ENCODE measurements around the gene ASS1. TPM values are rescaled to one million over a fixed set of nuclear protein-coding genes. Genes with fewer than 3 reads are reported as not detected.
"Not testable (repeated sequence)": the region's sequence is repeated elsewhere in the genome, so short reads cannot be mapped to it uniquely, and the experiment has no call there.

ASS1 gene
- total and polyA plus RNA-seq, 2 donors (not counting 1 experiment from before 2014, with no cell fraction given): 44.7 to 223 TPM

DNA sequence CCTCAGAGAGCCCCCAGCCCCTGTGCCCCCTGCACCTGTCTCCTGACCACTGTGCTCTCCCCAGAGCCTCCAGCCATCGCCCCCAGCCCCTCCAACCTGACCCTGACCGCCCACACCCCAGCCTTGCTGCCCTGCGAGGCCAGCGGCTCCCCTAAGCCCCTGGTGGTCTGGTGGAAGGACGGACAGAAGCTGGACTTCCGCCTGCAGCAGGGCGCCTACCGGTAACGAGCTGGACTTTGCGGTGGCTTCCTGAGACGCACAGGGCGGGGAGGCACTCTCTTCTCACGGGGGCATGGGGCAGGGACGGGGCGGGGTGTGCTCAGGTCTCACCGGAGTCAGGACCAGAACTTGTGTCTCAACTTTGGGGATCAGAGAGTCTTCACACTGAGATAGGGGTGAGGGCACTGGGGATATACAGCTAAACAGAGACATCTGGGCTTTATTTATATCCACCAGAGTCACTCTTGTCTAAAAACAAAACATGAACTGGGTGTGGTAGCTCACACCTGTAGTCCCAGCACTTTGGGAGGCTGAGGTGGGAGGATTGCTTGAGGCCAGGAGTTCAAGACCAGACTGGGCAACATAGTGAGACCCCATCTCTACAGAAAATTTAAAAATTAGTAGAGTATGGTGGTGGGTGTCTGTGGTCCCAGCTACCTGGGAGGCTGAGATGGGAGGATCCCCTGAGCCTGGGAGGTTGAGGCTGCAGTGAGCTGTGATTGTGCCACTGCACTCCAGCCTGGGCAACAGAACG lies 46.1 kb upstream of the ASS1 start:
- no peaks in the 10 kb centered on the region for H3K27me3 ChIP-seq (ENCODE audit: control insufficient read depth, insufficient read depth, low read length)
- DNase-seq (ENCODE audit: low read depth in 2 of 2): no peak
- no peak overlapping the region for H3K27ac ChIP-seq (ENCODE audit: insufficient read depth, low read length)
- no peaks in the 10 kb centered on the region for H3K4me1 ChIP-seq (ENCODE audit: control insufficient read depth, extremely low read depth, insufficient read depth, low read length)
- H3K9me3 ChIP-seq (ENCODE audit: control insufficient read depth, insufficient read depth, low read depth, low read length): no peaks in the 10 kb centered on the region
- H3K4me2 ChIP-seq (ENCODE audit: extremely low read depth, insufficient read depth, low read length): no peak overlapping the region
- no peak overlapping the region for H3K9ac ChIP-seq (ENCODE audit: insufficient read depth, low read length)
- no peak overlapping the region for H3K4me3 ChIP-seq (replicated peaks in 1 of 4; ENCODE audit: control extremely low read depth in 1 of 4, insufficient read depth in 1 of 4, low read depth in 3 of 4, low read length in 4 of 4)
- H2AFZ ChIP-seq (ENCODE audit: low read length): no peak overlapping the region
- TF ChIP-seq, protein P1, sequence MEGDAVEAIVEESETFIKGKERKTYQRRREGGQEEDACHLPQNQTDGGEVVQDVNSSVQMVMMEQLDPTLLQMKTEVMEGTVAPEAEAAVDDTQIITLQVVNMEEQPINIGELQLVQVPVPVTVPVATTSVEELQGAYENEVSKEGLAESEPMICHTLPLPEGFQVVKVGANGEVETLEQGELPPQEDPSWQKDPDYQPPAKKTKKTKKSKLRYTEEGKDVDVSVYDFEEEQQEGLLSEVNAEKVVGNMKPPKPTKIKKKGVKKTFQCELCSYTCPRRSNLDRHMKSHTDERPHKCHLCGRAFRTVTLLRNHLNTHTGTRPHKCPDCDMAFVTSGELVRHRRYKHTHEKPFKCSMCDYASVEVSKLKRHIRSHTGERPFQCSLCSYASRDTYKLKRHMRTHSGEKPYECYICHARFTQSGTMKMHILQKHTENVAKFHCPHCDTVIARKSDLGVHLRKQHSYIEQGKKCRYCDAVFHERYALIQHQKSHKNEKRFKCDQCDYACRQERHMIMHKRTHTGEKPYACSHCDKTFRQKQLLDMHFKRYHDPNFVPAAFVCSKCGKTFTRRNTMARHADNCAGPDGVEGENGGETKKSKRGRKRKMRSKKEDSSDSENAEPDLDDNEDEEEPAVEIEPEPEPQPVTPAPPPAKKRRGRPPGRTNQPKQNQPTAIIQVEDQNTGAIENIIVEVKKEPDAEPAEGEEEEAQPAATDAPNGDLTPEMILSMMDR (conservative IDR thresholded peaks at IDR 0.05 in 1 of 2, IDR thresholded peaks at IDR 0.05 in 1 of 2; ENCODE audit: low read depth in 1 of 2, low read length in 2 of 2): no peak
- no peak for TF ChIP-seq EZH2 (IDR thresholded peaks at IDR 0.05; ENCODE audit: low read length, missing control alignments)
- H4K20me1 ChIP-seq (ENCODE audit: control insufficient read depth, extremely low read depth, insufficient read depth, low read length): no peaks in the 10 kb centered on the region
- H3K79me2 ChIP-seq (ENCODE audit: control insufficient read depth, insufficient read depth, low read length): no peaks in the 10 kb centered on the region
- no peaks in the 10 kb centered on the region for H3K36me3 ChIP-seq (ENCODE audit: control insufficient read depth, insufficient read depth, low read length)

DNA sequence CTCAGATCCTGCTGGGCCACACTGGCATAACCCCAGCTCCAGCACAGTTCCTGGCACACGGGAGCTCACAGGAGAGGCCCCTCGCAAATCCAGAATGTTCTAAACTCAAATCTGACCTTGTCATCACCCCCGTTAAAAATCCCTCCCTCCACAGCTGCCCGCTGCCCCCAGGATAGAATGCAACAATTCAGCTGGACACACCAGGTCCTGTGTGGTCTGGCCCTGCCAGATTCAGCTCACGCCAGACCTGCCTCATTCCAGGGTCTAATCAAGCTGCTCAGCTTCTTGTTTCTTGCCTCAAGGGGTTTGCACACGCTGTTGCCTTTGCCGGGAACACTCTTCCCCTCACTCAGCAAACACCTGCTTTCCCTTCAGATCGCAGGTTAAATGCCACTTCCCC lies 45.0 kb upstream of the ASS1 start:
- Histone ChIP-seq H3K4me2 (ENCODE audit: extremely low read depth, insufficient read depth, low read length) (no peak overlapping the region), H3K9me3 (ENCODE audit: control insufficient read depth, insufficient read depth, low read depth, low read length) (no peaks in the 10 kb centered on the region)
- no peak for DNase-seq (ENCODE audit: low read depth in 2 of 2)

DNA sequence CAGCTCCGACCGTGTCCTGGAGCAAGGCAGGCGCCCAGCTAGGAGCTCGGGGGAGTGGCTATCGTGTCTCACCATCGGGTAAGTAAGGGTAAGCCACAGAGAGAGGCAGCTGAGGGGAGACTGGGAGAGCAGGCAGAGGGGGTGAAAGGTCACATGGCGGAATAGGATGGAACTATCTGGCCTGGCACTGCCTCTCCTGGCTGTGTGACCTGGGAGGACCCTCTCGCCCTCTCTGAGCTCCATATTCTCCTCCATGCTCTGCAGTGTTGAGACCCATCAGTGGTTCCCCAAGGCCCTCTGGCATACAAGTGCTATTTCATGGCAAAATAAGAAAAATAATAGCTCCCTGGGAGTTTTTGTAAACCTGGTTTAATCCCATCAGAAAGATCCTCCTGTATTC lies 43.9 kb upstream of the ASS1 start:
- Histone ChIP-seq H3K9ac (ENCODE audit: insufficient read depth, low read length) (no peak overlapping the region), H2AFZ (ENCODE audit: low read length) (no peak overlapping the region), H3K4me1 (ENCODE audit: control insufficient read depth, extremely low read depth, insufficient read depth, low read length) (no peaks in the 10 kb centered on the region), H3K4me2 (ENCODE audit: extremely low read depth, insufficient read depth, low read length) (no peak overlapping the region), H3K9me3 (ENCODE audit: control insufficient read depth, insufficient read depth, low read depth, low read length) (no peaks in the 10 kb centered on the region), H3K4me3 (replicated peaks in 1 of 4; ENCODE audit: control extremely low read depth in 1 of 4, insufficient read depth in 1 of 4, low read depth in 3 of 4, low read length in 4 of 4) (no peak overlapping the region), H4K20me1 (ENCODE audit: control insufficient read depth, extremely low read depth, insufficient read depth, low read length) (no peaks in the 10 kb centered on the region), H3K36me3 (ENCODE audit: control insufficient read depth, insufficient read depth, low read length) (no peaks in the 10 kb centered on the region), H3K27ac (ENCODE audit: insufficient read depth, low read length) (no peak overlapping the region), H3K27me3 (ENCODE audit: control insufficient read depth, insufficient read depth, low read length) (no peaks in the 10 kb centered on the region), H3K79me2 (ENCODE audit: control insufficient read depth, insufficient read depth, low read length) (no peaks in the 10 kb centered on the region)
- TF ChIP-seq, protein P1 (conservative IDR thresholded peaks at IDR 0.05 in 1 of 2, IDR thresholded peaks at IDR 0.05 in 1 of 2; ENCODE audit: low read depth in 1 of 2, low read length in 2 of 2): no peak
- TF ChIP-seq EZH2 (IDR thresholded peaks at IDR 0.05; ENCODE audit: low read length, missing control alignments): no peak
- no peak for DNase-seq (ENCODE audit: low read depth in 2 of 2)

More for the DNA sequence above, 45.0 kb upstream of the ASS1 start:
- H3K4me1 ChIP-seq (ENCODE audit: control insufficient read depth, extremely low read depth, insufficient read depth, low read length): no peaks in the 10 kb centered on the region
- no peaks in the 10 kb centered on the region for H3K27me3 ChIP-seq (ENCODE audit: control insufficient read depth, insufficient read depth, low read length)
- H2AFZ ChIP-seq (ENCODE audit: low read length): no peak overlapping the region
- no peaks in the 10 kb centered on the region for H4K20me1 ChIP-seq (ENCODE audit: control insufficient read depth, extremely low read depth, insufficient read depth, low read length)
- no peak overlapping the region for H3K27ac ChIP-seq (ENCODE audit: insufficient read depth, low read length)
- no peak overlapping the region for H3K9ac ChIP-seq (ENCODE audit: insufficient read depth, low read length)
- no peaks in the 10 kb centered on the region for H3K36me3 ChIP-seq (ENCODE audit: control insufficient read depth, insufficient read depth, low read length)
- no peaks in the 10 kb centered on the region for H3K79me2 ChIP-seq (ENCODE audit: control insufficient read depth, insufficient read depth, low read length)
- TF ChIP-seq, protein P1 (conservative IDR thresholded peaks at IDR 0.05 in 1 of 2, IDR thresholded peaks at IDR 0.05 in 1 of 2; ENCODE audit: low read depth in 1 of 2, low read length in 2 of 2): no peak
- TF ChIP-seq EZH2 (IDR thresholded peaks at IDR 0.05; ENCODE audit: low read length, missing control alignments): no peak
- no peak overlapping the region for H3K4me3 ChIP-seq (replicated peaks in 1 of 4; ENCODE audit: control extremely low read depth in 1 of 4, insufficient read depth in 1 of 4, low read depth in 3 of 4, low read length in 4 of 4)

DNA sequence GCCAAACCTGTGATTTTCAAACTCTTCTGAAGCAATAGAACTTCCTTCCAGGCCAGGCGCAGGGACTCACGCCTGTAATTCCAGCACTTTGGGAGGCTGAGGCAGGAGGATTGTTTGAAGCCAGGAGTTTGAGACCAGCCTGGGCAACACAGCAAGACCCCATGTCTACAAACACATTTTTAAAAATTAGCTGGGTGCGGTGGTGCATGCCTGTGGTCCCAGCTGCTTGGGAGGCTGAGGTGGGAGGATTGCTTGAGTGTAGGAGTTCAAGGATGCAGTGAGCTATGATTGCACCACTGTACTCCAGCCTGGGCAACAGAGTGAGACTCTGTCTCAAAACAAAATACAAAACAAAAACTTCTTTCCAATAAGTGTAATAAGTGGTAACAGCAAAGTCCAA lies 43.0 kb upstream of the ASS1 start:
- H2AFZ ChIP-seq (ENCODE audit: low read length); H3K79me2 ChIP-seq (ENCODE audit: control insufficient read depth, insufficient read depth, low read length); H3K9me3 ChIP-seq (ENCODE audit: control insufficient read depth, insufficient read depth, low read depth, low read length); H3K4me2 ChIP-seq (ENCODE audit: extremely low read depth, insufficient read depth, low read length); H4K20me1 ChIP-seq (ENCODE audit: control insufficient read depth, extremely low read depth, insufficient read depth, low read length); H3K27me3 ChIP-seq (ENCODE audit: control insufficient read depth, insufficient read depth, low read length); DNase-seq (ENCODE audit: low read depth in 2 of 2); H3K36me3 ChIP-seq (ENCODE audit: control insufficient read depth, insufficient read depth, low read length); H3K4me1 ChIP-seq (ENCODE audit: control insufficient read depth, extremely low read depth, insufficient read depth, low read length); H3K27ac ChIP-seq (ENCODE audit: insufficient read depth, low read length); H3K4me3 ChIP-seq (replicated peaks in 1 of 4; ENCODE audit: control extremely low read depth in 1 of 4, insufficient read depth in 1 of 4, low read depth in 3 of 4, low read length in 4 of 4); H3K9ac ChIP-seq (ENCODE audit: insufficient read depth, low read length): not testable (repeated sequence)

Measured in fibroblast of lung (primary cell).